ENCODE data around the gene SHKBP1. TPM values are rescaled to one million over a fixed set of nuclear protein-coding genes. Genes with fewer than 3 reads are reported as not detected.

Gene SHKBP1
- total RNA-seq, 1 experiment from 2014 or later: 85.5 TPM

DNA sequence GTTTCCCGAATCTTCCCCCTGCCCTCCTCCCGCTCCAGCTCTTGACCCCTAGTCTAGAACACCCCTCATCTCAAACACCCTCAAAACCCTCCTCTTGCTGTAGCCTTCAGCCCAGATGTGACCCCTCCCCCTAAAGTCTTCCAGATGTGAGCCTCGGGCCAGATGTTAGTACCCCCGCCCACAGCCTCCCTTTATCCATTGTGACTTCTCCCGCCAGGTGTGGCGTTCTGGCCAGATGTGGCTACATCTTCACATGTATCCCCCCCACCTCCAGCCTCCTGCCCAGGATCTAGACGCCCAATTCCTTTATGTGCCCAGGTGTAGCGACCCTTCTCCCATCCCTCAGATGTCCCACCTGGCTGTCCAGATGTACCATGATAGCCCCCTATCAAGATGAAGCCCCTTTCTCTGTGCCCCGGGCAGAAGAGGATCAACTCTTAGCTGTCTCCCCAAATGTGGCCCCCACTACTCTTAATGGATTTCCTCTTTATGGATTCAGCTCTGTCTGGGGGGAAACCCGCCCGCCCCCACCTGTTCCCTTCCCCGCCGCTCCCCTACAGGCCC lies 24.0 kb downstream of the SHKBP1 start:
- intact Hi-C loops (cut with micrococcal nuclease; ENCODE audit: unreplicated experiment): loop anchor here (5.0 kb wide), 1 partner anchor 158 kb away; the partner anchor contains the start of gene SERTAD3
- Histone ChIP-seq H3K36me3 (ENCODE audit: insufficient read depth, low read length, poor library complexity, severe bottlenecking) (no peaks in the 10 kb centered on the region), H3K27ac (ENCODE audit: low read depth, low read length, poor library complexity, severe bottlenecking) (peak overlapping the region; percentile 90), H3K4me1 (ENCODE audit: insufficient read depth, low read length, poor library complexity, severe bottlenecking) (peaks cover 47% of the 10 kb centered on the region), H3K4me3 (ENCODE audit: low read depth, low read length, poor library complexity, severe bottlenecking) (peak overlapping the region; percentile 61), H3K27me3 (replicated peaks; ENCODE audit: insufficient read depth, low read depth, low read length, poor library complexity) (no peaks in the 10 kb centered on the region), H3K9me3 (ENCODE audit: low read depth, low read length, poor library complexity, severe bottlenecking) (no peaks in the 10 kb centered on the region)
- POLR2A ChIA-PET (ENCODE audit: low non-redundant PET): interaction anchor here (0.7 kb wide), 1 partner anchor 18 kb away, joined by 3 read pairs; no protein-coding TSS in a partner anchor
- TF ChIP-seq, protein P1, sequence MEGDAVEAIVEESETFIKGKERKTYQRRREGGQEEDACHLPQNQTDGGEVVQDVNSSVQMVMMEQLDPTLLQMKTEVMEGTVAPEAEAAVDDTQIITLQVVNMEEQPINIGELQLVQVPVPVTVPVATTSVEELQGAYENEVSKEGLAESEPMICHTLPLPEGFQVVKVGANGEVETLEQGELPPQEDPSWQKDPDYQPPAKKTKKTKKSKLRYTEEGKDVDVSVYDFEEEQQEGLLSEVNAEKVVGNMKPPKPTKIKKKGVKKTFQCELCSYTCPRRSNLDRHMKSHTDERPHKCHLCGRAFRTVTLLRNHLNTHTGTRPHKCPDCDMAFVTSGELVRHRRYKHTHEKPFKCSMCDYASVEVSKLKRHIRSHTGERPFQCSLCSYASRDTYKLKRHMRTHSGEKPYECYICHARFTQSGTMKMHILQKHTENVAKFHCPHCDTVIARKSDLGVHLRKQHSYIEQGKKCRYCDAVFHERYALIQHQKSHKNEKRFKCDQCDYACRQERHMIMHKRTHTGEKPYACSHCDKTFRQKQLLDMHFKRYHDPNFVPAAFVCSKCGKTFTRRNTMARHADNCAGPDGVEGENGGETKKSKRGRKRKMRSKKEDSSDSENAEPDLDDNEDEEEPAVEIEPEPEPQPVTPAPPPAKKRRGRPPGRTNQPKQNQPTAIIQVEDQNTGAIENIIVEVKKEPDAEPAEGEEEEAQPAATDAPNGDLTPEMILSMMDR (conservative IDR thresholded peaks at IDR 0.05; ENCODE audit: low read depth, low read length): no peak
- TF ChIP-seq EZH2 (IDR thresholded peaks at IDR 0.05; ENCODE audit: borderline replicate concordance, low read depth, low read length, poor library complexity, severe bottlenecking): no peak
- no peak for DNase-seq (ENCODE audit: low spot score)
- CTCF ChIA-PET: interaction anchor here (0.9 to 2.3 kb wide), 2 partner anchors 14 to 77 kb away, joined by 3 to 8 read pairs; no protein-coding TSS in a partner anchor
- no TSS peak for BruUV-seq (replicated peaks)

DNA sequence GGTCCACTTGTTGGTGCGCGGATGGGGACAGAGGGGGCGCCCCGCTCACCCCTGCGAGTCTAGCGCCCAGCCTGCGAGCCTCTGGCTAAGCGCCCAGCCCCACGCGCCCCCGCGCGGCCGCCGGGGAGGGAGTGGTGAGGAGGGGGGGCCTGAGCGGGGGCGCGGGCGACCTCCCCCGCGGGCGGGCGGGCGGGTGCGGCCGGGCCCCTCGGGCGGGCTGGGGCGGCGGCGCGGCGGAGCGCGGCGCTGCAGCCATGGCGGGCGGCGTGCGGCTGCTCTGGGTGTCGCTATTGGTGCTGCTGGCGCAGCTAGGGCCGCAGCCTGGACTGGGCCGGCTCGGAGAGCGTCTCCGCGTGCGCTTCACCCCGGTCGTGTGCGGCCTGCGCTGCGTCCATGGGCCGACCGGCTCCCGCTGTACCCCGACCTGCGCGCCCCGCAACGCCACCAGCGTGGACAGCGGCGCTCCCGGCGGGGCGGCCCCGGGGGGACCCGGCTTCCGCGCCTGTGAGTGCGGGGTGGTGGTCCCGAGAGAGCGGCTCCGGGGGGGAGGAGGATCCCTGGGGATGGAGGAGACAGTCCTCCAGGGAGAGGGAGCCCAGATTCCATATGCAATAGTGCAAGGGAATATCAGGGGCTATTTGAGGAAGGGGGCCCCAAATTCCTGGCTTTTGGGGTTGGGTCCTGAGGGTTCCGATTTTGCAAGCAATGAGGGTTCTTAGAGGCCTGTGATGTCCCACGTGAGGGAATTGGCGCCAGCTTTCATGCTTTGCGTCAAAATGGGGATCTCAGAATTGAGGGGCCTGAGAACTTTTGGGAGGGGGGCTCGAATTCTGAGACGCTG lies 24.7 kb downstream of the SHKBP1 start, which contains the start of gene LTBP4:
Gene LTBP4, plus strand, starts transcription at position 236 of the 841 bp plus-strand sequence. Its CDS starts 19 bp downstream, at position 255.
- intact Hi-C loops (cut with micrococcal nuclease; ENCODE audit: unreplicated experiment): loop anchor here (5.0 kb wide), 1 partner anchor 159 kb away; the partner anchor contains the start of gene SERTAD3
- DNase-seq (ENCODE audit: low spot score): peak; percentile 59
- Histone ChIP-seq H3K36me3 (ENCODE audit: insufficient read depth, low read length, poor library complexity, severe bottlenecking) (no peaks in the 10 kb centered on the region), H3K27ac (ENCODE audit: low read depth, low read length, poor library complexity, severe bottlenecking) (peak within 1 kb of the TSS; percentile 94), H3K4me1 (ENCODE audit: insufficient read depth, low read length, poor library complexity, severe bottlenecking) (peaks cover 52% of the 10 kb centered on the region), H3K9me3 (ENCODE audit: low read depth, low read length, poor library complexity, severe bottlenecking) (no peaks in the 10 kb centered on the region), H3K27me3 (replicated peaks; ENCODE audit: insufficient read depth, low read depth, low read length, poor library complexity) (no peaks in the 10 kb centered on the region), H3K4me3 (ENCODE audit: low read depth, low read length, poor library complexity, severe bottlenecking) (peak within 1 kb of the TSS; percentile 61)
- TF ChIP-seq EZH2 (IDR thresholded peaks at IDR 0.05; ENCODE audit: borderline replicate concordance, low read depth, low read length, poor library complexity, severe bottlenecking): no peak
- TF ChIP-seq, protein P1 (conservative IDR thresholded peaks at IDR 0.05; ENCODE audit: low read depth, low read length): peak; percentile 24; the same call in 1 of the 2 replicates
- CTCF ChIA-PET: interaction anchor here (0.9 kb wide), 1 partner anchor 14 kb away, joined by 3 read pairs; no protein-coding TSS in a partner anchor
- no TSS peak for BruUV-seq (replicated peaks)
- POLR2A ChIA-PET (ENCODE audit: low non-redundant PET): interaction anchor here (0.7 kb wide), 1 partner anchor 17 kb away, joined by 3 read pairs; no protein-coding TSS in a partner anchor

DNA sequence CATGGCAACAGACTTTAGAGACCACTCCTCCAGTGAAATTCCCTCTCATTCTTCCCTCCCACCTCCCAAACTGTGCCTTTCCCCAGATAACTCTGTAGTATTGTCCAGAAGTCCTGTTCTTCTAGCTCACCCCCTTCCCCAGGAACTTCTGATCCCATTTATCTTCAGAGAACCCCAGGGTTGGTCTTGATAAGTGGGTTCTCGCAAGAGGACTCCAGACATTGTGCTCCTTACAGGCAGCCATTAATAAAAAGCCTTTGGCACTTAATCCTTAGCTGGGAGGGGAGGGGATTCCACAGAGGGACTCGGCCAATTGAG lies 26.4 kb downstream of the SHKBP1 start:
- Histone ChIP-seq H3K27me3 (replicated peaks; ENCODE audit: insufficient read depth, low read depth, low read length, poor library complexity) (no peaks in the 10 kb centered on the region), H3K4me1 (ENCODE audit: insufficient read depth, low read length, poor library complexity, severe bottlenecking) (peaks cover 46% of the 10 kb centered on the region), H3K36me3 (ENCODE audit: insufficient read depth, low read length, poor library complexity, severe bottlenecking) (no peaks in the 10 kb centered on the region), H3K27ac (ENCODE audit: low read depth, low read length, poor library complexity, severe bottlenecking) (peak overlapping the region; percentile 94), H3K4me3 (ENCODE audit: low read depth, low read length, poor library complexity, severe bottlenecking) (peak overlapping the region; percentile 61), H3K9me3 (ENCODE audit: low read depth, low read length, poor library complexity, severe bottlenecking) (no peaks in the 10 kb centered on the region)
- intact Hi-C loops (cut with micrococcal nuclease; ENCODE audit: unreplicated experiment): loop anchor here (5.0 kb wide), 1 partner anchor 161 kb away; the partner anchor contains the start of gene SERTAD3
- TF ChIP-seq EZH2 (IDR thresholded peaks at IDR 0.05; ENCODE audit: borderline replicate concordance, low read depth, low read length, poor library complexity, severe bottlenecking): no peak
- TSS peak; percentile 86 for BruUV-seq (replicated peaks)
- ChIA-PET POLR2A (ENCODE audit: low non-redundant PET) (no interaction called here), CTCF (interaction anchor here (0.6 to 2.5 kb wide), 6 partner anchors 10 to 54 kb away, joined by 3 to 14 read pairs (median 8); no protein-coding TSS in a partner anchor)
- DNase-seq (ENCODE audit: low spot score): no peak
